Stimulated activated CD4-positive, alpha-beta T cell treated with anti-CD3 and anti-CD28 coated beads, Interleukin-2, amount 100 ng/mL, for 24 hours (primary cell): Measurements from ENCODE around the gene POTED.
"Not testable (repeated sequence)": the region's sequence is repeated elsewhere in the genome, so short reads cannot be mapped to it uniquely, and the experiment has no call there.

Experiments
- DNase-seq, 2 donors: peaks; one replicate each; pipeline ENCODE4 v3.0.0-alpha.2; 2020

The POTED gene

DNA sequence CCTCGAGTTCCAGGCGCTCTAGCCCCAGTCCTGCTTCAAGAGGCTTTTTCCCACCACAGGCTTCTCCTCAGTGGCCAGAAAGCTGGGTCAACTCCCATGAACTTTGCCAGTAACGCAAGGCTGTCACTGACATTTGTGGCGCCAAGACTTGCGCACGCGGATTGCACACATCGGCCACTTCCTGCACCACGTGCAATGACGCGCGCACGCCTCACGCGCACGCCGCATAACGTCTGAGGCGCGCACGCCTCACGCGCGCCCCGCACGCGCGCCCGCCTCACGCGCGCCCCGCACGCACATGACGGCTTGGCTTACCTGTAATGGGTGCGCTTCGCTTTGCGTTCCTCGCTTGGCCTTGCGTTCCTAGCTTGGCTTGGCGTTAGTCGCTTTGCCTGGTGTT, at the start of gene POTED:
Gene POTED (plus strand): TSS at position 301 of the 400 bp plus-strand sequence. CDS start 452 bp downstream, outside the sequence.
- DNase-seq = not testable (repeated sequence)

- DNase-seq = not testable (repeated sequence)
Measured at GRCh38 chr21:13650101-13650500, 40.5 kb downstream of the POTED start.

DNA sequence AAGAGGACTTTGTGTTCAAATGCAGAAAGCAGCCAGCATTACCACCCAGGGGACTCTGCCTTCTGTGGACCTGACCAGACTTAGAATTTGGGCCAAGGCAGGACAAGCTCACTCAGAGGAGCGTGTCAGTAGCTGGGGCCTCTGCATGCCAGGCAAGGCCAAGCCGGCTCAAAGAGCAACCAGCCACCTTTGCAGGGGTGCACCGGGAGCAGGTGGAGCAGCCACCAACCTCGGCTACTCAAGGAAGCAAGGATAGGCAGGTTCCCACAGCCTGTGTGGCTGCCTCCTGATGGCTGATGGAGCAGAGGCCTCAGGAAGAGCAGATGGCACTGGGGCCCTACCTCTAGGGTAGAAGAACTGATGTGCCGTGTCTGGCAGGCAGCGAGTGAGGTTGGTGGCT, 42.2 kb downstream of the POTED start:
- DNase-seq = not testable (repeated sequence)
